Measurements from ENCODE around the gene BLOC1S1. TPM values are rescaled to one million over a fixed set of nuclear protein-coding genes. Genes with fewer than 3 reads are reported as not detected.
A peak's percentile ranks its signal among the peaks of the same experiment; 100 is the strongest.

The BLOC1S1 gene
- polyA plus RNA-seq, 2 of the 4 experiments (the other 2 are of a cell fraction), result 112 to 138 TPM

- TF ChIP-seq CTCF (IDR thresholded peaks at IDR 0.05) (peak; percentile 70), TP53 (CRISPR knock-in tag; IDR thresholded peaks at IDR 0.05) (no peak), NPAS2 (CRISPR knock-in tag; IDR thresholded peaks at IDR 0.05; ENCODE audit: borderline replicate concordance) (no peak), CHD4 (IDR thresholded peaks at IDR 0.05; ENCODE audit: borderline replicate concordance) (no peak), RAD21 (conservative IDR thresholded peaks at IDR 0.05 in 1 of 2, IDR thresholded peaks at IDR 0.05 in 1 of 2) (peak; percentile 75 to 79), POLR2AphosphoS2 (conservative IDR thresholded peaks at IDR 0.05; ENCODE audit: low read length) (no peak), RCOR1 (IDR thresholded peaks at IDR 0.05; ENCODE audit: low read depth, low read length) (no peak), HES2 (IDR thresholded peaks at IDR 0.05) (no peak), SMC3 (IDR thresholded peaks at IDR 0.05) (peak; percentile 64), SREBF2 (IDR thresholded peaks at IDR 0.05) (no peak), FOXS1 (CRISPR knock-in tag; IDR thresholded peaks at IDR 0.05) (no peak), RARB (CRISPR knock-in tag; IDR thresholded peaks at IDR 0.05) (no peak)
Observed at GRCh38 chr12:55720894-55721444, 5.1 kb downstream of the BLOC1S1 start (continued).

- CTCF ChIA-PET, result interaction anchor here (0.6 to 12.3 kb wide), 22 partner anchors 8 to 533 kb away, joined by 3 to 139 read pairs (median 6); partner anchors contain the start of genes CD63, GDF11 and ITGA7
- WGBS (ENCODE audit: missing lambda C conversion rate), result 90% methylated on average over 14 of the region's 14 CpGs
- no peak for FAIRE-seq
- H3K9me3 ChIP-seq, result no peaks in the 10 kb centered on the region
- POLR2A ChIA-PET, result interaction anchor here (1.5 to 1.9 kb wide), 2 partner anchors 8 to 40 kb away, joined by 7 to 11 read pairs; partner anchors contain the start of gene CD63
- peaks cover 63% of the 10 kb centered on the region for H3K4me1 ChIP-seq
- peak overlapping the region; percentile 35; the same call in 2 of the 3 replicates for H3K4me2 ChIP-seq
- no peak overlapping the region for H3K4me3 ChIP-seq
- peak overlapping the region in 1 of 2 experiments; percentile 67; a peak in 3 of 6 replicates for H3K27ac ChIP-seq
- no peak for DNase-seq (ENCODE audit: low read depth in 1 of 2, low spot score in 1 of 2)
- ATAC-seq, result peak in 1 of 2 experiments; percentile 2; a peak in 3 of 6 replicates
- TF ChIP-seq JUN (IDR thresholded peaks at IDR 0.05) (no peak), MYC (IDR thresholded peaks at IDR 0.05; ENCODE audit: borderline replicate concordance, low read length) (no peak), RCOR1 (IDR thresholded peaks at IDR 0.05; ENCODE audit: low read depth, low read length) (no peak), PBX3 (IDR thresholded peaks at IDR 0.05) (no peak), CEBPB (IDR thresholded peaks at IDR 0.05) (no peak), MAFK (IDR thresholded peaks at IDR 0.05; ENCODE audit: partially characterized antibody) (no peak)
Observed at GRCh38 chr12:55721601-55722213, 5.9 kb downstream of the BLOC1S1 start.

GRCh38 chr12:55722948-55723347, 7.1 kb downstream of the BLOC1S1 start:
- H3K4me1 ChIP-seq, result peaks cover 59% of the 10 kb centered on the region
- TF ChIP-seq MAX (IDR thresholded peaks at IDR 0.05), result no peak
- TF ChIP-seq EHMT2 (IDR thresholded peaks at IDR 0.05; ENCODE audit: low read depth), result no peak
- TF ChIP-seq BHLHE40 (IDR thresholded peaks at IDR 0.05; ENCODE audit: low read depth, low read length), result no peak
- TF ChIP-seq RAD21 (conservative IDR thresholded peaks at IDR 0.05 in 1 of 2, IDR thresholded peaks at IDR 0.05 in 1 of 2), result no peak
- TF ChIP-seq USF2 (IDR thresholded peaks at IDR 0.05), result no peak
- TF ChIP-seq ESRRA (IDR thresholded peaks at IDR 0.05; ENCODE audit: borderline replicate concordance, low read length), result no peak
- DNase-seq (ENCODE audit: low read depth in 1 of 2, low spot score in 1 of 2) (no peak), ATAC-seq (no peak), FAIRE-seq (no peak)
- no peak overlapping the region for H3K4me3 ChIP-seq
- no peaks in the 10 kb centered on the region for H3K9me3 ChIP-seq
- no peak overlapping the region for H3K27ac ChIP-seq
- no peak overlapping the region for H3K4me2 ChIP-seq
- POLR2A ChIA-PET, result no interaction called here
- CTCF ChIA-PET, result interaction anchor here (1.3 to 12.3 kb wide), 5 partner anchors 15 to 93 kb away, joined by 3 to 139 read pairs (median 13); partner anchors contain the start of gene GDF11
- WGBS (ENCODE audit: missing lambda C conversion rate), result over 99% methylated on average over 8 of the region's 8 CpGs

Data from A549 (cell line).